ENCODE results near the gene HECTD4.

Gene HECTD4

DNA sequence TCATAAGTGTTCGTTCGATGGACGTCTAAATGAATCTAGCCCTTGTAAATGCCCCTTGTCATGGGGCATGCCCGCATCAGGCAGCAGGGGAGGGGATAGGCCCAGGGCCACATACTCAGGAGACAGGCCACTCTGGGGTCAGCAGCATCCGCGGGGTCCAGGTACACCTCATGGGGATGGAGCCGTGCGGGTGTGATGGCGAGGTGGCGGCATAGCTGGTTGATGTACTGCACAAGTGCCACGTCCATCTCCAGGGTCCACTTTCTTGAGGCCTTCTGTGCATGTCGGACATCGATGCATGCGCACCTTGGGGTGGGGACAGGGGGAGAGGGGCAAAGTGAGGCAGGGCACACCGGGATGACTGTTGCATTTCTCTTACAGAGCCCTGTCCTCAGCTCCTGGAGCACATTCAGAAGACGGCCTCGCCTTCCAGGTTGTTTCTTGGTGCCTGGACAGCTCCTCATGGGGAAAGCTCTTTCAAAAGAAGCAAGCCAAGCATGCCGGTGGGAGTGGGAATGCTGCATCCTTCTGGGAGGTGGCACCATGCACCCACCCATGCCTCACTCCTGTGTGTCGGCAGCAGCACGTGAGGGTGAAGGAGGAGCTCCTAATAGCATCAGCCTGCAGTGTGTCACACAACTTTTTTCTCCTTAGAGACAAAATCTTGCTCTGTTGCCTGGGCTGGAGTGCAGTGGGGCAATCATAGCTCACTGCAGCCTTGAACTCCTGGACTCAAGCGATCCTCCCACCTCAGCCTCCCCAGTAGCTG, 209.5 kb downstream of the HECTD4 start:
- H3K9me3 Mint-ChIP-seq, result no peaks in the 10 kb centered on the region
- no peaks in the 10 kb centered on the region for H3K4me1 Mint-ChIP-seq
- peaks cover 6% of the 10 kb centered on the region for H3K36me3 Mint-ChIP-seq (ENCODE audit: low read depth)
- ATAC-seq, result no peak
- no peaks in the 10 kb centered on the region for H3K27me3 Mint-ChIP-seq
- DNase-seq, result no peak
- H3K27ac Mint-ChIP-seq, result no peak overlapping the region
- no peak overlapping the region for H3K4me3 Mint-ChIP-seq

DNA sequence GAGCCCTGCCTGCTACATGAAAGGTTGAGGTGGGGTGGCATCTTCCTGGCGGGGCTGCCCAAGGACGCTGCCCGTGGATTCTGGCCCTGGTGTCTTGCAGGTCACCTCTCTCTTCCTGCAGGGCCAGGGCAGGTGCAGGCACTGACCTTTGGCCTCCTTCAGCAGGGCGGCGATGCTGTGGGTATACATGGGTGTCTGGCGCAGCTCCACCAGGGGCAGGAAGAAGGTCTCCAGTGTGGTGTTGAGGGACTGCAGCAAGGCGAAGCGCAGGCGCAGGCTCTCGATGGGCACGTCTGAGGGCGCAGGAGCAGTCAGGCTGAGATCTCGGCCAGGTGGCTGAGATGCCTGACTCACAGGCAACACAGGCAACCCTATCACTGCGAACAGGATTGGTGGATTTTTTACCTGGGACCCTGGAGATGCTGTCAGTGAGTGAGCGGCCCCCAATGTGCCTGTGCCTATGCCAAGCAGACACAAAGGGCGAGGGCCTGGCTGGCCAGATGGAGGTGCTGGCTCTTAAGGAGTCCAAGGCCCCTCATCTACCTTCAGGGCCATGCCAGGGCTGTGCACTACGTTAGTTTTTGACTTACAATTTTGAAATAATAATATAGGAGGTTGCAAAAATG, 211.1 kb downstream of the HECTD4 start:
- Mint-ChIP-seq H3K27me3 (no peaks in the 10 kb centered on the region), H3K4me1 (no peaks in the 10 kb centered on the region), H3K36me3 (ENCODE audit: low read depth) (peaks cover 6% of the 10 kb centered on the region), H3K4me3 (no peak overlapping the region), H3K27ac (no peak overlapping the region), H3K9me3 (no peaks in the 10 kb centered on the region)
- ATAC-seq (no peak), DNase-seq (no peak)

DNA sequence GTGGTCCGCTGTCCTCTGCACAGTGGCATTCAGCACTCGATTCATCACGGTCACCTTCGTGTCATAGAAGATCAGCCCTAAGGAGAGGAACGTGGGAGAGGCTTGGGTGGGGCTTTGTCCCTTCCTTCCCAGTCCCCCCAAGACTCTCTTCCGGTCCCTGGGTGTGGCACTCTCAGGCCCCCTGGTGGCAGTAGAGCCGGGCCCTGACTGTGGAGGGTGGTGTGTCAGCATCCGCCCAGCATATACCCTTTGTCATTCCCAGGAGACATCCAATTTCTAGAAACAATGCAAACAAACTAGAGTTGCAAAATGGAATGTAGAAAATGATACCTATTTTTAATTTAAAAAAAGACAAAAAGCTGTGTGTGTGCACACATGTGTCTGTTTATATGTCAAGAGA, 211.9 kb downstream of the HECTD4 start:
- Mint-ChIP-seq H3K4me3 (no peak overlapping the region), H3K36me3 (ENCODE audit: low read depth) (peaks cover 6% of the 10 kb centered on the region), H3K4me1 (no peaks in the 10 kb centered on the region), H3K9me3 (no peaks in the 10 kb centered on the region), H3K27me3 (no peaks in the 10 kb centered on the region), H3K27ac (peak overlapping the region; percentile 37)
- DNase-seq (peak; percentile 49), ATAC-seq (peak; percentile 66)

GRCh38 chr12:112169966-112170365, 212.3 kb downstream of the HECTD4 start:
- H3K4me1 Mint-ChIP-seq, result no peaks in the 10 kb centered on the region
- no peak overlapping the region for H3K4me3 Mint-ChIP-seq

GRCh38 chr12:112169161-112169872, 212.9 kb downstream of the HECTD4 start:
- no peaks in the 10 kb centered on the region for H3K27me3 Mint-ChIP-seq
- H3K9me3 Mint-ChIP-seq, result no peaks in the 10 kb centered on the region
- ATAC-seq (no peak), DNase-seq (no peak)
- no peaks in the 10 kb centered on the region for H3K4me1 Mint-ChIP-seq
- H3K4me3 Mint-ChIP-seq, result no peak overlapping the region
- H3K27ac Mint-ChIP-seq, result no peak overlapping the region
- peaks cover 4% of the 10 kb centered on the region for H3K36me3 Mint-ChIP-seq (ENCODE audit: low read depth)

More at GRCh38 chr12:112169966-112170365, 212.3 kb downstream of the HECTD4 start:
- Mint-ChIP-seq H3K36me3 (ENCODE audit: low read depth) (peaks cover 4% of the 10 kb centered on the region), H3K27ac (peak overlapping the region; percentile 37), H3K27me3 (no peaks in the 10 kb centered on the region), H3K9me3 (no peaks in the 10 kb centered on the region)
- DNase-seq, result no peak
- ATAC-seq, result no peak

DNA sequence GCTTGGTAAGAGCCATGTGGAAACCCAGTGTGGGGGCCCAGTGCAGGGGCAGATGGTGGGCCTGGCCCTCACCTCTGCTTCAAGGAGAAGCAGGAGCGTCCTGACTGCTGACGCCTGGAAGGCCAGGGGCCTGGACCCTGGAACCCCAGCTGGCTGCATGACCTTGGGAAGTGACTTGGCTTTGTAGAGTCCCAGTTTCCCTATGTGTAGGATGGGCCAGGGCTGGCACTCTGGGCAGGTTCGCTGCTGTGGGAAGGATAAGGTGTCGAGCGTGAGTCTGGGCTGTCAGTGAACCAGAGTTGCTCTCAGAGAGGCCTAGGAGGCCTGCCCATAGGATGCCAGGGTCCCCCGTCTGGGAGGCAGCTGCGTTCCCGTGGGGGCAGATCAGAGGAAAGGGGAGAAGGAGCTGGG, 213.7 kb downstream of the HECTD4 start:
- Mint-ChIP-seq H3K36me3 (ENCODE audit: low read depth) (peaks cover 6% of the 10 kb centered on the region), H3K4me1 (no peaks in the 10 kb centered on the region), H3K27ac (no peak overlapping the region), H3K27me3 (no peaks in the 10 kb centered on the region), H3K4me3 (no peak overlapping the region), H3K9me3 (no peaks in the 10 kb centered on the region)
- DNase-seq (no peak), ATAC-seq (no peak)

DNA sequence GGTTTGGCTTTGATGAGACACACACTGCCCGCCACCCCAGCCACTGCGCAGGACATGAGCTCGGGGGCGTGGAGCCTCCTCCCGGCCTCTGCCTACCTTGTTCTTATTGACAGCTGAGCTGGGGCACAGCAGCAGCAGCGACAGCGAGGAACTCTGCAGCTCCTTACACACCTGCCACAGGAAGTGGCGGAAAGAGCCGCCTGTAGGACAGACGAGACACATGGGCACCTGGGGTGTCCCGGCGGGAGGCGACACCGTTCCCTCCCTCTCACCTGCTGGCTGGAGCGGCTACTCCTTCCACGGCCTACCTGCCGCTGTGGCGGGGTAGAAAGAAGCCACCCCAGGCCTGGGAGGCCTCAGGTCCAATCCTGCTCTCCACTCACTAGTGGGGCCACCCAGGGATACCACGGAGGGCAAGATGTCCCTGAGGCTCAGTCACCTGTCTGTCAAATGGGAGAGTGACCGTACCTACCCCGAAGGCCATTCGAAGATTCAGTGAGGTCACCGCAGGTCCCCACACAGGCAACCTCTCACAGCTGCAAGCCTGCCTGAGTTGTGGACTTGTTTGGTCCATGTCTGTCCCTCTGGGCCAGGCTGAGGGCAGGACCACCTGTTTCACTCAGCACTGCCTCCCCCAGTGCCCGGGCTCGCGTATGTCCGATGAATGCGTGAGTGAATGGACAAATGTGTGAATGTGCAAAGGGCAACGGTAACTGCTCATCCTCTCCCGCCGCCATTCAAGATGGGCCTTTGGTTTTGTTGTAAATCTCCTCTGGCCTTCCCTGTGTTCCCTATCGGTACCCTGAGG, 214.3 kb downstream of the HECTD4 start:
- Mint-ChIP-seq H3K4me3 (no peak overlapping the region), H3K27ac (no peak overlapping the region), H3K9me3 (no peaks in the 10 kb centered on the region), H3K4me1 (no peaks in the 10 kb centered on the region), H3K27me3 (no peaks in the 10 kb centered on the region), H3K36me3 (ENCODE audit: low read depth) (peaks cover 6% of the 10 kb centered on the region)
- DNase-seq (no peak), ATAC-seq (no peak)

- DNase-seq (no peak), ATAC-seq (no peak)
- Mint-ChIP-seq H3K9me3 (no peaks in the 10 kb centered on the region), H3K4me1 (no peaks in the 10 kb centered on the region), H3K36me3 (ENCODE audit: low read depth) (peaks cover 11% of the 10 kb centered on the region), H3K4me3 (no peak overlapping the region), H3K27ac (no peak overlapping the region), H3K27me3 (no peaks in the 10 kb centered on the region)
Measured at GRCh38 chr12:112167031-112167461, 215.2 kb downstream of the HECTD4 start.

- no peaks in the 10 kb centered on the region for H3K4me1 Mint-ChIP-seq
- no peak for DNase-seq
- H3K9me3 Mint-ChIP-seq, result no peaks in the 10 kb centered on the region
- H3K27me3 Mint-ChIP-seq, result no peaks in the 10 kb centered on the region
- H3K36me3 Mint-ChIP-seq (ENCODE audit: low read depth), result peaks cover 14% of the 10 kb centered on the region
- ATAC-seq, result no peak
- no peak overlapping the region for H3K4me3 Mint-ChIP-seq
- no peak overlapping the region for H3K27ac Mint-ChIP-seq
Measured at GRCh38 chr12:112166051-112167015, 215.9 kb downstream of the HECTD4 start.

DNA sequence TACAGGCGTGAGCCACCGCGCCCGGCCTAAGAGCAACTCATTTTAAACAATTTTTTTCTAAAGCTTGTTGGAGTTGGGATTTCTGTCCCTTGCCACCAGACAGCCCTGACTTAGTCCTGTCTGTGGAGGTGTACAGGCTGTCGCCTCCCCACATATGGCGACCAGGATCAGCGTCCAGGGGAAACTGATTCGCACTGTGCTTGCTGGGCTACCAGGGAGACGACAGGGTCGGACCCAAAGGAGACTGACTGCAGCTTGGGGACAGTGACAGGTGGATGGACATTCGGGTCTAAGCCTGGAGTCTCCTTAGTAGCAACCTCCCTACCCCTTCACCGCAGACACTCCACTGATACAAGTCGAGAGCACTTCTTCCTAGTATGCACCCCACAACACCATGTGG, 216.6 kb downstream of the HECTD4 start:
- no peak for ATAC-seq
- Mint-ChIP-seq H3K9me3 (no peaks in the 10 kb centered on the region), H3K4me3 (no peak overlapping the region), H3K27me3 (no peaks in the 10 kb centered on the region), H3K4me1 (no peaks in the 10 kb centered on the region), H3K27ac (no peak overlapping the region), H3K36me3 (ENCODE audit: low read depth) (peaks cover 19% of the 10 kb centered on the region)
- no peak for DNase-seq

DNA sequence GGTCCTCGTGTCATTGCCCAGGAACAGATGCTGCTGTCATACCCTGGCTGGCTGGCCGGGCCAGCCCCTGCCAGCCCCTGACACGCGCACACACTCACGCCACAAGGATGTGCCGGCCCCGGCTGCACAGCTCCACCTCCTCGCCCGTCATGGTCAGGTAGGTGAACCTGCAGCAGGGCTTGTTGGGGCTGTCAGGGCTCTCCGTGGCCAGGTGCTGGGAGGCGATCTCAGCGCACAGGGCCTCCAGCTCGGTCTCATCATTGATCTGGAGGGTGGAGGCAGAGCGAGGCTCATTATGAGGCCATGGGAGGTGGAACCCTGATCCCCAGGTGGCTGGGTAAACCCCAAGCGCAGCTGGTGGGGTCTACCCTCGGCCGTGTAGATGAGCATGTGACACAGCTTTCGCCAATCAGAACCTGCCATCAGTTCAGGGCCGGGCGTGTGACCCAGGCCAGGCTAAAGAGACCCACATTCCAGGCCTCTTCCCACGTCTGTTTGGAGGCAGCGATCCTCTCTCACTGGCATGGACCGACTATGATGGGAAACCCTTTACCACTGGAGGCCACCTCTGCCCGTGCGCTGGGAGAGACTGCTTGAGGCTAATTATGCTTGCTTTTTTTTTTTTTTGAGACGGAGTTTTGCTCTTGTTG, 218.1 kb downstream of the HECTD4 start:
- Mint-ChIP-seq H3K4me1 (peaks cover 4% of the 10 kb centered on the region), H3K27me3 (no peaks in the 10 kb centered on the region), H3K36me3 (ENCODE audit: low read depth) (peaks cover 33% of the 10 kb centered on the region), H3K4me3 (no peak overlapping the region), H3K27ac (no peak overlapping the region), H3K9me3 (no peaks in the 10 kb centered on the region)
- DNase-seq, result no peak
- no peak for ATAC-seq

- no peak for ATAC-seq
- no peaks in the 10 kb centered on the region for H3K27me3 Mint-ChIP-seq
Measured at GRCh38 chr12:112163471-112163991, 218.7 kb downstream of the HECTD4 start.

DNA sequence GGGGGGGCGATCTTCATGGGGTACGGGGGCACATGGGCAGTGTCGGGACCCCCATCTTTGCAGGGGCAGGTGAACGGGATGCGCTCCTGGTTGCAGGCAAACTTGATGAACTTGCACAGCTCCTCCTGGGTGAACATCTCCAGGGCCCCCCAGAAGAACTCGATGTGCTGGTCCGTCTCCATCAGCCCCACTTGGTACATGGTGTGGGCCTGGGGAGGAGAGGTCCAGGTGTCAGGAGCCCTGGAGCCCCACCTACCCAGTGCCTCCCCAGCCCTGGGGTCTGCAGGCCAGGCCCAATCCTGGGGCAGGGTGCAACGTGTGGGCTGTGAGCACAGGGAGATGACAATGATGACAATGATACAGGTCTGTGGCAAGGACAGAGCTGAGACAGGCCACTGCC, 219.2 kb downstream of the HECTD4 start:
- H3K4me1 Mint-ChIP-seq, result peaks cover 15% of the 10 kb centered on the region

More at GRCh38 chr12:112163471-112163991, 218.7 kb downstream of the HECTD4 start:
- Mint-ChIP-seq H3K4me1 (peaks cover 10% of the 10 kb centered on the region), H3K4me3 (no peak overlapping the region), H3K36me3 (ENCODE audit: low read depth) (peaks cover 39% of the 10 kb centered on the region), H3K27ac (no peak overlapping the region), H3K9me3 (no peaks in the 10 kb centered on the region)
- DNase-seq, result no peak

More for the DNA sequence above, 219.2 kb downstream of the HECTD4 start:
- H3K9me3 Mint-ChIP-seq, result peaks cover 4% of the 10 kb centered on the region
- peaks cover 43% of the 10 kb centered on the region for H3K36me3 Mint-ChIP-seq (ENCODE audit: low read depth)
- no peaks in the 10 kb centered on the region for H3K27me3 Mint-ChIP-seq
- H3K4me3 Mint-ChIP-seq, result no peak overlapping the region
- H3K27ac Mint-ChIP-seq, result no peak overlapping the region
- DNase-seq (no peak), ATAC-seq (no peak)
